ENCODE data around the gene TMEM26. TPM values are rescaled to one million over a fixed set of nuclear protein-coding genes. Genes with fewer than 3 reads are reported as not detected.

The TMEM26 gene
- polyA plus RNA-seq, 2 of the 4 experiments (the other 2 are of a cell fraction) = 0.03 to 0.10 TPM

DNA sequence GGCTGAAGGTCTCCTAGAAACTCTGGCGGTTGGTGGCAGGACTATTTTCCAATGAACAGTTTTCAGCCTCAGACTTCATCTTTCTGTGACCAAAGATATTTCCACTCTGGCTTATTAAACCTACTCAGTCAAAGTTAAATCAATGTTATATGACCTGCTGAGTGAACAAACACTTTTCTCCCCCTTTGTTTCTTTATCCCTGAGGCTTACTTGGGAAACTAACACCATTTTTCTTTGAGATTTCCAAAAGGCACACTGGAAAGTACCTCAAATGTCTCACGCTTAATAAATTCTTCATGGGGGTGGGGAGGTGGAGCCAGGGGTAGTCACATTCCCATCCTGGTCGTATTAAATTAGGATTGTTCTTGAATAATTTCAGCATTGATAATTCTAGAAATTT, 1.8 kb downstream of the TMEM26 start:
- Histone ChIP-seq H3K27ac (no peak overlapping the region), H3K9me3 (no peaks in the 10 kb centered on the region), H3K4me2 (no peak overlapping the region), H3K4me3 (no peak overlapping the region), H3K4me1 (0 out of 3 replicates have a peak, but pooled peaks cover 4% of the 10 kb centered on the region)
- ChIA-PET CTCF (no interaction called here), POLR2A (no interaction called here)
- WGBS (ENCODE audit: missing lambda C conversion rate) = 88% methylated on average over 3 of the region's 3 CpGs
- DNase-seq (ENCODE audit: low read depth in 1 of 2, low spot score in 1 of 2) = no peak
- ATAC-seq = no peak
- no peak for TF ChIP-seq BHLHE40 (IDR thresholded peaks at IDR 0.05; ENCODE audit: low read depth, low read length)
- TF ChIP-seq REST (IDR thresholded peaks at IDR 0.05) = no peak
- TF ChIP-seq TFCP2L1 (CRISPR knock-in tag; IDR thresholded peaks at IDR 0.05) = no peak
- no peak for TF ChIP-seq RAD21 (conservative IDR thresholded peaks at IDR 0.05 in 1 of 2, IDR thresholded peaks at IDR 0.05 in 1 of 2)
- TF ChIP-seq EHMT2 (IDR thresholded peaks at IDR 0.05; ENCODE audit: low read depth) = no peak
- TF ChIP-seq HOXB5 (CRISPR knock-in tag; IDR thresholded peaks at IDR 0.05) = no peak
- TF ChIP-seq GATA3 (IDR thresholded peaks at IDR 0.05; ENCODE audit: borderline replicate concordance) = no peak
- no peak for FAIRE-seq

GRCh38 chr10:61448841-61449600, 4.2 kb downstream of the TMEM26 start:
- ChIA-PET CTCF (no interaction called here), POLR2A (no interaction called here)
- FAIRE-seq (no peak), ATAC-seq (no peak), DNase-seq (ENCODE audit: low read depth in 1 of 2, low spot score in 1 of 2) (no peak)
- no peak overlapping the region for H3K4me2 ChIP-seq
- TF ChIP-seq MAFK (IDR thresholded peaks at IDR 0.05; ENCODE audit: partially characterized antibody) = peak; percentile 40
- TF ChIP-seq POLR2AphosphoS2 (conservative IDR thresholded peaks at IDR 0.05; ENCODE audit: low read length) = no peak
- no peak overlapping the region for H3K27ac ChIP-seq
- H3K4me1 ChIP-seq = 0 out of 3 replicates have a peak, but pooled peaks cover 4% of the 10 kb centered on the region
- no peaks in the 10 kb centered on the region for H3K9me3 ChIP-seq
- WGBS (ENCODE audit: missing lambda C conversion rate) = 58% methylated on average over 5 of the region's 5 CpGs
- H3K4me3 ChIP-seq = no peak overlapping the region

GRCh38 chr10:61448091-61448490, 5.1 kb downstream of the TMEM26 start:
- H3K27ac ChIP-seq = no peak overlapping the region
- no peak for FAIRE-seq
- CTCF ChIA-PET = no interaction called here
- ATAC-seq = no peak
- H3K4me1 ChIP-seq = no peaks in the 10 kb centered on the region
- no peak for TF ChIP-seq TP53 (CRISPR knock-in tag; IDR thresholded peaks at IDR 0.05)
- TF ChIP-seq TFCP2L1 (CRISPR knock-in tag; IDR thresholded peaks at IDR 0.05) = no peak
- TF ChIP-seq RFX5 (IDR thresholded peaks at IDR 0.05) = no peak
- no peak for TF ChIP-seq GATA3 (IDR thresholded peaks at IDR 0.05; ENCODE audit: borderline replicate concordance)
- no peak for TF ChIP-seq CEBPB (IDR thresholded peaks at IDR 0.05)
- TF ChIP-seq NFE2L2 (conservative IDR thresholded peaks at IDR 0.05; ENCODE audit: low read length) = no peak
- TF ChIP-seq, protein P1, sequence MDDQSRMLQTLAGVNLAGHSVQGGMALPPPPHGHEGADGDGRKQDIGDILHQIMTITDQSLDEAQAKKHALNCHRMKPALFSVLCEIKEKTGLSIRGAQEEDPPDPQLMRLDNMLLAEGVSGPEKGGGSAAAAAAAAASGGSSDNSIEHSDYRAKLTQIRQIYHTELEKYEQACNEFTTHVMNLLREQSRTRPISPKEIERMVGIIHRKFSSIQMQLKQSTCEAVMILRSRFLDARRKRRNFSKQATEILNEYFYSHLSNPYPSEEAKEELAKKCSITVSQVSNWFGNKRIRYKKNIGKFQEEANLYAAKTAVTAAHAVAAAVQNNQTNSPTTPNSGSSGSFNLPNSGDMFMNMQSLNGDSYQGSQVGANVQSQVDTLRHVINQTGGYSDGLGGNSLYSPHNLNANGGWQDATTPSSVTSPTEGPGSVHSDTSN (IDR thresholded peaks at IDR 0.05) = no peak
- POLR2A ChIA-PET = no interaction called here
- no peak overlapping the region for H3K4me3 ChIP-seq
- no peak for DNase-seq (ENCODE audit: low read depth in 1 of 2, low spot score in 1 of 2)
- H3K9me3 ChIP-seq = no peaks in the 10 kb centered on the region
- 38% methylated on average over 3 of the region's 3 CpGs for WGBS (ENCODE audit: missing lambda C conversion rate)
- H3K4me2 ChIP-seq = no peak overlapping the region

GRCh38 chr10:61439058-61439609, 14.0 kb downstream of the TMEM26 start:
- FAIRE-seq (no peak), DNase-seq (ENCODE audit: low read depth in 1 of 2, low spot score in 1 of 2) (no peak), ATAC-seq (no peak)
- Histone ChIP-seq H3K4me1 (no peaks in the 10 kb centered on the region), H3K4me2 (no peak overlapping the region), H3K27ac (no peak overlapping the region), H3K4me3 (no peak overlapping the region), H3K9me3 (no peaks in the 10 kb centered on the region)
- POLR2A ChIA-PET = no interaction called here
- TF ChIP-seq EHMT2 (IDR thresholded peaks at IDR 0.05; ENCODE audit: low read depth) (no peak), NFE2L2 (conservative IDR thresholded peaks at IDR 0.05; ENCODE audit: low read length) (no peak), MAFK (IDR thresholded peaks at IDR 0.05; ENCODE audit: partially characterized antibody) (peak; percentile 92), POLR2A (IDR thresholded peaks at IDR 0.05; ENCODE audit: low read length) (no peak), KDM1A (IDR thresholded peaks at IDR 0.05; ENCODE audit: low read depth) (no peak), CBX8 (IDR thresholded peaks at IDR 0.05) (no peak), CHD4 (IDR thresholded peaks at IDR 0.05; ENCODE audit: borderline replicate concordance) (no peak)
- TF ChIP-seq, protein P2, sequence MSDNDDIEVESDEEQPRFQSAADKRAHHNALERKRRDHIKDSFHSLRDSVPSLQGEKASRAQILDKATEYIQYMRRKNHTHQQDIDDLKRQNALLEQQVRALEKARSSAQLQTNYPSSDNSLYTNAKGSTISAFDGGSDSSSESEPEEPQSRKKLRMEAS (IDR thresholded peaks at IDR 0.05) = no peak
- WGBS (ENCODE audit: missing lambda C conversion rate) = 69% methylated on average over 4 of the region's 4 CpGs
- CTCF ChIA-PET = no interaction called here
